Prostate gland (tissue), 2 donors: ENCODE measurements around the gene GATD1.

Experiments used
- POLR2A ChIP-seq: fragments of 450-650 bp; IDR thresholded peaks from one replicate; pipeline ENCODE4 v1.6.1; 2016; ENCODE audit warnings: antibody characterized with exemption, mild to moderate bottlenecking
- POLR2AphosphoS5 ChIP-seq: sonication (generic); formaldehyde crosslinking; IDR thresholded peaks from one replicate; pipeline ENCODE4 v1.6.1; 2017; ENCODE audit warnings: antibody characterized with exemption
- TF ChIP-seq, protein P1 (sequence below), 4 experiments: fragments of 200-600 bp in 2 of 4; fragments of 450-650 bp in 2 of 4; sonication (generic) in 2 of 4; IDR thresholded peaks; 1 replicate in 3 of 4; 2 replicates in 1 of 4; pipeline ENCODE4 v1.5.1; 2016 to 2019; ENCODE audit warnings: antibody characterized with exemption in 4 of 4, mild to moderate bottlenecking in 2 of 4, moderate library complexity in 2 of 4

DNA sequence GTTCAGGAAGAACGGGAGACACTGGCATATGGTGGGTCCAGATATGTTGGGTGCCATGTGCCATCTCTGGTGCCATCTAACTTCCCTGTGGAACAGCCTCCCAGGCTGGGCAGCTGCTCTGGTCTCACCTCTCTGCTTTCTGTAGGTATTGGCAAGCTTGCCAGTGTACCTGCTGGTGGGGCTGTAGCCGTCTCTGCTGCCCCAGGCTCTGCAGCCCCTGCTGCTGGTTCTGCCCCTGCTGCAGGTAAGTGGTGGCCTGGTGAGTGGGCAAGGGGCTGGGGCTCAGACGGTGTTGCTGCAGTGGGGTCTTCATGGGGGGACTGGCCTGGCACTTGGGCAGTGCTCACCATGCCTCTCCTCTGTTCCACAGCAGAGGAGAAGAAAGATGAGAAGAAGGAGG is 35.1 kb upstream of the GATD1 start:
- TF ChIP-seq, protein P1, sequence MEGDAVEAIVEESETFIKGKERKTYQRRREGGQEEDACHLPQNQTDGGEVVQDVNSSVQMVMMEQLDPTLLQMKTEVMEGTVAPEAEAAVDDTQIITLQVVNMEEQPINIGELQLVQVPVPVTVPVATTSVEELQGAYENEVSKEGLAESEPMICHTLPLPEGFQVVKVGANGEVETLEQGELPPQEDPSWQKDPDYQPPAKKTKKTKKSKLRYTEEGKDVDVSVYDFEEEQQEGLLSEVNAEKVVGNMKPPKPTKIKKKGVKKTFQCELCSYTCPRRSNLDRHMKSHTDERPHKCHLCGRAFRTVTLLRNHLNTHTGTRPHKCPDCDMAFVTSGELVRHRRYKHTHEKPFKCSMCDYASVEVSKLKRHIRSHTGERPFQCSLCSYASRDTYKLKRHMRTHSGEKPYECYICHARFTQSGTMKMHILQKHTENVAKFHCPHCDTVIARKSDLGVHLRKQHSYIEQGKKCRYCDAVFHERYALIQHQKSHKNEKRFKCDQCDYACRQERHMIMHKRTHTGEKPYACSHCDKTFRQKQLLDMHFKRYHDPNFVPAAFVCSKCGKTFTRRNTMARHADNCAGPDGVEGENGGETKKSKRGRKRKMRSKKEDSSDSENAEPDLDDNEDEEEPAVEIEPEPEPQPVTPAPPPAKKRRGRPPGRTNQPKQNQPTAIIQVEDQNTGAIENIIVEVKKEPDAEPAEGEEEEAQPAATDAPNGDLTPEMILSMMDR (IDR thresholded peaks at IDR 0.05), result no peak
- no peak for TF ChIP-seq POLR2AphosphoS5
- TF ChIP-seq POLR2A, result no peak
